ENCODE results near the gene NEDD9. TPM values are rescaled to one million over a fixed set of nuclear protein-coding genes. Genes with fewer than 3 reads are reported as not detected.

The NEDD9 gene
- total RNA-seq, 1 donor: 29.8 TPM

DNA sequence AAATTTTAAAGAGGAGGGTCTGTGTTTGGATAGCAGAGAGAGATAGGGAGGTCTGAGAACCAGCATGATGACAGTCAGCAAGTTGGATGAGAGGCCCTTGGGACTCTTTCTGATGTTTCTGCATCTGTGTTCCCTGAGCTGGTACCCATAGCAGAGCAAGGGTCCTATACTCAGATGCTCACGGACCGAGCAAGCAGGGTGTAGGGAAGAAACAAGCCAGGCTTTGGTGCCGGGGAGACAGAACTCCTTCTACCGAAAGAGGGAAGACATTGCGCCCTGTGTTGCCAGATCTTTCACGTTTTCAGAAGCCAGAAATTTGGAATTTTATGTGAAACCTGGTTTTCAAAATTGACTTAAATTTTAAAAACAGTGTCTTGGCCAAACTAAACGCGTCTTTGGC lies 34.6 kb downstream of the NEDD9 start:
- H3K4me3 ChIP-seq (ENCODE audit: low read depth, low read length): no peak overlapping the region
- no peak for TF ChIP-seq CTCF (IDR thresholded peaks at IDR 0.05; ENCODE audit: insufficient read depth, low read depth, low read length)
- no peak for DNase-seq (ENCODE audit: low read depth)

GRCh38 chr6:11197175-11197536 lies 35.3 kb downstream of the NEDD9 start:
- peak; percentile 92 for DNase-seq (ENCODE audit: low read depth)
- H3K4me3 ChIP-seq (ENCODE audit: low read depth, low read length): peak overlapping the region; percentile 29
- TF ChIP-seq CTCF (IDR thresholded peaks at IDR 0.05; ENCODE audit: insufficient read depth, low read depth, low read length): no peak

GRCh38 chr6:11196511-11197174 lies 35.8 kb downstream of the NEDD9 start:
- peak; percentile 86 for DNase-seq (ENCODE audit: low read depth)
- TF ChIP-seq CTCF (IDR thresholded peaks at IDR 0.05; ENCODE audit: insufficient read depth, low read depth, low read length): no peak

DNA sequence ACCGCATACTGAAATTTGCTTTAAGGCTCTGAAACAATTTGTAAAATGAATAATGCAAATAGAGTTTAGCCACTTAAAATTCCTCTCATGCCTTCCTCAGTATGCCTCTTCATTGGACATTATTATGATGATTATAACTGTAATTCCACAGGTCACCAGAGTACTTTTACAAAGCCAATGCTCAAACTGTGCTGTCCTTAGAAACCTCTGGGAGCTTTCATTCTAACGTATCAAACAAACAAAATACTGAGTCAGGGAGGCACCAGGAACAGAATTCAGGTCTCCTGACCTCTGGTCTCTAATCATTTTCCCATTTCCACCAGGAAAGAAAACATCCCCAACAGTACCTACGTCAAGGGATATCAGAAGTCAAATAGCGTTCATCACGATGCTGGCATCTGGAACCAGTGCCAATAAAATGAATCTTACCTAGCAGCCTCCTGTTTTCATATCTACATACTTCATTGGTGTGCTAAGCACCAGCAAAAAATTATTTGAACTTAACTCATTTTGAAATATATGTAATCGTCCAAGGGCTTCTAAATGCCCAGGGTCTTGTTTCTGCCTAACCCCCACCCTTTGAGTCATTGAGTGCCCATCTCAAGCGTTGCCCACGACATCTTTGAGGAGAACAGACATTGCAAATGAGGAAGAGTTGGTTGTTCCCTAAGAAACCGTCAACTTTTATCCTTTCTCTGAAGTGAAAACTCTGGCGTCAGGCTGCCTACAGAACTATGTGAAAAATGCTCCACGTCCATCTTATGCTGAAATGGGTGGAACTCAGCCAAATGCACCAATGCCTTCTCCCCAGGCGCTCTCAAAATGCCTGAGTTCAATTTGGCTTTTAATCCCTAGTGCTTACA lies 37.9 kb downstream of the NEDD9 start:
- peak; percentile 85 for DNase-seq (ENCODE audit: low read depth)
- no peak overlapping the region for H3K4me3 ChIP-seq (ENCODE audit: low read depth, low read length)
- peak; percentile 5 for TF ChIP-seq CTCF (IDR thresholded peaks at IDR 0.05; ENCODE audit: insufficient read depth, low read depth, low read length)

More at GRCh38 chr6:11196511-11197174, 35.8 kb downstream of the NEDD9 start:
- peak overlapping the region; percentile 29 for H3K4me3 ChIP-seq (ENCODE audit: low read depth, low read length)

GRCh38 chr6:11193434-11193833 lies 39.0 kb downstream of the NEDD9 start:
- no peak overlapping the region for H3K4me3 ChIP-seq (ENCODE audit: low read depth, low read length)
- no peak for TF ChIP-seq CTCF (IDR thresholded peaks at IDR 0.05; ENCODE audit: insufficient read depth, low read depth, low read length)
- no peak for DNase-seq (ENCODE audit: low read depth)

DNA sequence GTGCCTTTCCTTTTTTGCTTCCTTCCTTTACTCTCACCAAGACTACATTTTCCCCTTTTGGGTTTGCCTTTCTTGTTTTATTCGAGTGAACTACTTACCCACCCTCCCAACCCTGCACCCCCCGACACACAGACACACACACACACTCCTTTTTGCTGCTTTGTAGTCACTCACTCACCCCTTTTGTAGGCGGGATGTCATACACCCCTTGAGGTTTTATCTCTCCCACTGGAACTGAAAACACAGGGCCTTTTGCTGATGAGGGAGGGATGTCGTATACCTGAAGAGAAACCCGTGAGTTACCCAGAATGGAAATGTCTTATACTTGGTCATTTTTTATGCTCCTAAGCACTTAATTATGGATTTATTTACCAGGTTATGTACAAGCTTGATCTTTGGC lies 40.3 kb downstream of the NEDD9 start:
- no peak overlapping the region for H3K4me3 ChIP-seq (ENCODE audit: low read depth, low read length)
- TF ChIP-seq CTCF (IDR thresholded peaks at IDR 0.05; ENCODE audit: insufficient read depth, low read depth, low read length): no peak
- no peak for DNase-seq (ENCODE audit: low read depth)
